D721Med (cell line): ENCODE data around the gene CCDC13.
"Not testable (repeated sequence)": the region's sequence is repeated elsewhere in the genome, so short reads cannot be mapped to it uniquely, and the experiment has no call there.

Source experiments
- DNase-seq: peaks from one replicate; pipeline ENCODE4 v3.0.0; 2011; ENCODE audit warnings: low spot score; ENCODE audit not compliant: insufficient read length
- FAIRE-seq: peaks from 2 replicates; lab custom pipeline; 2011; peaks lifted over from hg19 to GRCh38; lab: Jason Lieb, UNC
- CTCF ChIP-seq: IDR thresholded peaks from 2 replicates; pipeline ENCODE4 v1.5.1; 2012; ENCODE audit warnings: mild to moderate bottlenecking, control low read depth; ENCODE audit not compliant: insufficient read depth; ENCODE audit errors: missing control alignments

Gene CCDC13

GRCh38 chr3:42814246-42814645, 41.2 kb upstream of the CCDC13 start:
- no peak for FAIRE-seq
- DNase-seq = no peak
- no peak for TF ChIP-seq CTCF

- DNase-seq, FAIRE-seq: not testable (repeated sequence)
Observed at GRCh38 chr3:42811118-42811883, 38.2 kb upstream of the CCDC13 start.

- not testable (repeated sequence) for FAIRE-seq
Observed at GRCh38 chr3:42810706-42811105, 37.7 kb upstream of the CCDC13 start.

GRCh38 chr3:42809202-42809601, 36.1 kb upstream of the CCDC13 start, which contains the start of gene ACKR2:
Gene ACKR2 (plus strand): TSS chr3:42809445. CDS start chr3:42864503, 55,058 bp downstream.
- TF ChIP-seq CTCF = no peak
- FAIRE-seq (no peak), DNase-seq (no peak)

More at GRCh38 chr3:42810706-42811105, 37.7 kb upstream of the CCDC13 start:
- DNase-seq = not testable (repeated sequence)

GRCh38 chr3:42807929-42808328, 34.9 kb upstream of the CCDC13 start:
- TF ChIP-seq CTCF = no peak
- FAIRE-seq (no peak), DNase-seq (no peak)

GRCh38 chr3:42805141-42805821, 32.2 kb upstream of the CCDC13 start:
- no peak for FAIRE-seq
- DNase-seq = no peak
- TF ChIP-seq CTCF = no peak

- DNase-seq (no peak), FAIRE-seq (no peak)
- TF ChIP-seq CTCF = no peak
Observed at GRCh38 chr3:42804831-42805132, 31.7 kb upstream of the CCDC13 start.

GRCh38 chr3:42804106-42804830, 31.2 kb upstream of the CCDC13 start, which contains the start of gene HIGD1A:
Gene HIGD1A (minus strand): TSS chr3:42804490. CDS start chr3:42794253, 10,237 bp downstream.
- no peak for FAIRE-seq
- peak; percentile 93 for DNase-seq
- no peak for TF ChIP-seq CTCF
